Measurements from ENCODE around the gene SIGLEC8.
A peak's percentile ranks its signal among the peaks of the same experiment; 100 is the strongest.
"Not testable (repeated sequence)": the region's sequence is repeated elsewhere in the genome, so short reads cannot be mapped to it uniquely, and the experiment has no call there.

The SIGLEC8 gene

DNA sequence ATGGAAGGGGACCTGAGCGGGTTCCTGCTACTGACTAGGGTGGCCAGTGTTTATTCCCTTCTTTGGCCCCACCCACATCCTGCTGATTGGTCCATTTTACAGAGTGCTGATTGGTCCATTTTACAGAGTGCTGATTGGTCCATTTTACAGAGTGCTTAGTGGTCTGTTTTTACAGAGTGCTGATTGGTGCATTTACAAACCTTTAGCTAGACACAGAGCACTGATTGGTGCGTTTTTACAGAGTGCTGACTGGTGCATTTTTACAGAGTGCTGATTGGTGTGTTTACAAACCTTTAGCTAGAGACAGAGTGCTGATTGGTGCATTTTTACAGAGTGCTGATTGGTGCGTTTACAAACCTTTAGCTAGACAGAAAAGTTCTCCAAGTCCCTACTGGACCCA is 10.7 kb downstream of the SIGLEC8 start:
- DNase-seq (ENCODE audit: low spot score), result not testable (repeated sequence)

DNA sequence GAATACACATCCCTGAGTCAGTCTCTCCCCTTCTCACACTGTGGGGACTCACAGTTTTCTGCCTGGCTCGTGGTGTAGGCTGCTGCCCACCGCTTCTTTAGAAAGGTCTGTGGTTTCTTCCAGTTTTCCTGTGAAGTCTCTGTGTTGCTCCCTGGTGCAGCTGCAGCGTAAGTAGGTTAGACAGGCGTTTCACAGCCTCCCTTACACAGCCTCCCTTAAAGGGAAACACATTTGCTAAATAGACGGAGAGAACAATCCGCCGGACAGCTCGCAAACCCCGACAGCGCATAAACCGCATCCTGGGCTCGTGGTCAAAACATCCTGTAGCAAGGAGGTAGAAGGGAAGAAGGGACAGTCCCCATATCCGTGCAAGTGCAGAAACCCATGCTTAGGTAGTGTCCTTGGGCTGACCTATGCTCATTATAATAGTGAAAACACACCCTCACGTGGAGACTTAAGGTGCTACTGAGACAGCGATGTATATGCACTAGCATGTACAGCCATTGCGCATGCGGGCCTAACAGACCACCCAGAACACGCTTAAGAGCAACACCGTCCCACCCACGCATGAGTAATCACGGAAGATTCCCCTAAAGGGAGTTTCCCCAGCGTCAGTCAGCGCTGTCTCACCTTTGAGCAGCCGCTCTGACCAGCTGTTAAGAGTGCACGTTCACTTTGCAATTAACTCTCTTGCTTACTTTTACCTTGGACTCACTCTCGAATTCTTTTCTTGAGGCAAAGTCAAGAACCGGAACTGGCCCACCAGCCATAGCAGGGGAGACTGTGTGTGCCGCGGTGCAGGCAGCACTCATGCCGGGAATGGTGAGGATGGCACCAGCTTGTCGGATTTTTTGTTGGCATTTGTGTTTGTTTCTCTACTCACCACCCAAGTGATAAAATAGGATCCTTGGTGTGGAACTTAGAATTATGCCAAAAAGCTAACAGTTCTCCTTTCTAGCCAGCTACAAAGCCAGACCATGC is 16.6 kb downstream of the SIGLEC8 start:
- no peak for DNase-seq (ENCODE audit: low spot score)

DNA sequence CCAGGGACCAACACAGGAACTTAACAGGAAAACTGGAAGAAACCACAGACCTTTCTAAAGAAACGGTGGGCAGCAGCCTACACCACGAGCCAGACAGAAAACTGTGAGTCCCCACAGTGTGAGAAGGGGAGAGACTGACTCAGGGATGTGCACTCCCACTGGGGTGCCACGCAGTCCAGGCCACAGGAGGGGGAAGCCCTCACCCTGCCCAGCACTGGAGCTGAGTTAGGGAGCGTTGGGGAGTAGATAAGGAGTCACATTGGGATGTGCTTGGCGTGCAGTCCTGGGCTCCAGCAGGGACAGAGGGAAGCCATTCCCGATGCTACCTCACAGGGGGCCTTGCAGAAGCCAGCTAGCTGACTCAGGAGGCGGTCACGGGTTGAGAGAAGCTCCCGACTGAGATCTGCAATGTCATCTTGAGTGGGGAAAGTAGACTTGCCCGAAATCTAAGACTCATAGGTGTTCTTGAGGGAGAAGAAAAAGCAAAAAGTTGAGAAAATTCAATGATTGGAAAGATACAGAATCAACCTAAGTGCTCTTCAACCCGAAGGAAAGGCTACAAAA is 17.3 kb downstream of the SIGLEC8 start:
- DNase-seq (ENCODE audit: low spot score), result no peak

DNA sequence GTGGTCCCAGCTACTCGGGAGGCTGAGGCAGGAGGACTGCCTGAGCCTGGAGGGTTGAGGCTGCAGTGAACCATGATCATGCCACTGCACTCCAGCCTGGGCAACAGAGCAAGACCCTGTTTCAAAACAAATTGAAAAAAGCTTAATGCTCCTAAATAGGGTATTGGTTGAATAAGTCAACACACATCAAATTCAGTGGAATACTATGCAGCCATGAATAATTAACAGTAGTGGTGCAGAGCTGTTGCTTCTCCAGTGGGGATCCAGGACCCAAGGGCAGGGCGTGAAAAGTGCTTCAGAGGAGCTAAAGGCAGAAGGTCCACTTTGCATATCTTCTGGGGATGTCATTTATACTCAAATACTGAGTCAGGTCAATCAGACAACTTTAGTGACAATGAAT is 18.2 kb downstream of the SIGLEC8 start:
- DNase-seq (ENCODE audit: low spot score), result no peak

DNA sequence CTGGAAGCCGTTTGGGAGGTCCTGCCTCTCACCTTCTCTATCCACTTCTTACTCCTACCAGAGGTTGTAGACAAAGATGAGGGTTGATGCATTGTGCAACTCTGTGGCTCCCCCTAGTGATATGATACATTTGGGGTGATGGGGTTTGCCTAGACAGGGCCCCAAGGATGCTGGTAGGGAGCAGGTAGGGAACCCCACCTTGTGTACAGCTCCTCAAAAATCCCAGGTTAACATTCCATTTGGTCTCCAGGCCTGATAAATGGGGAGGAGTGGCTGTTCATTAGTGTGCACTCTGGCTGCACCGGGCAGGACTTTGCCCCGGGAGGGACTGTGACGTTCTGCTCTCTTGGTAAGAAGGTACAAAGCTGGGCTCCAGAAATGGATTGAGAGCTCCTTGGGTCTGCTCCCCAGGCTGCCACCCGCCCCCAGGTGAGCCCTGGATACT is 19.2 kb downstream of the SIGLEC8 start:
- DNase-seq (ENCODE audit: low spot score), result peak; percentile 56

DNA sequence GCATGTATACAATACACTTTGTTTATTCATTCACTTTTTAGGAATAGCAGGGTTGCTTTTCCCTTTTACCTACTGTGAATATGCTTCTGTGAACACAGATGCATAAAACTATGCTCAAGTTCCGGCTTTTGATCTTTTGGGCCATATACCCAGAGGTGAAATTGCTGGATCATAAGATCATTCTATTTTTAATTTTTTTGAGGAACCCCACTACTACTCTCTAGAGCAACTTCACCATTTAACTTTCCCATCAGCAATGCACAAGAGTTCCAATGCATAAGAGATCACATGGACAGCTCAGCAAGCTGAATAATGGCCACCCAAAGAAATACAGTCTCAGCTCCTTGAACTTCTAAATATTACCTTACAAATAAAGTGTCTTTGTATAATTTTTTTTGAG is 23.8 kb downstream of the SIGLEC8 start:
- DNase-seq (ENCODE audit: low spot score), result no peak

DNA sequence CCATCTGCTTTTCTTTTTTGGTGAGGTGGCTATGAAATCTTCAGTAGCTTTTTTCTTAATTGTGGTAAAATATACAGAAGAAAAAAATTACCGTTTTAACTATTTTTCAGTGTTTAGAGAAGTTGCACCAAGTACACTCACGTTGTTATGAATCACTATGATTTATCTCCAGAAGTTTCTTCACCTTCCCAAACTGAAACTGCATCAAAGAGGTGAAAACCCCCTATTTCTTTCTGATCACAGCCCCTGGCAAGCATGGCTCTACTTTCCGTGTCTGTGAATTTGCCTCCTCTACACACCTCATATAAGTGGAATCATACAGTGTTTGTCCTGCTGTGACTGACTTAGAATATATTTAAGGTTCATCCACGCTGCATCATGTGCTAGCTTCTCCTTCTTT is 25.2 kb downstream of the SIGLEC8 start:
- DNase-seq (ENCODE audit: low spot score), result no peak

DNA sequence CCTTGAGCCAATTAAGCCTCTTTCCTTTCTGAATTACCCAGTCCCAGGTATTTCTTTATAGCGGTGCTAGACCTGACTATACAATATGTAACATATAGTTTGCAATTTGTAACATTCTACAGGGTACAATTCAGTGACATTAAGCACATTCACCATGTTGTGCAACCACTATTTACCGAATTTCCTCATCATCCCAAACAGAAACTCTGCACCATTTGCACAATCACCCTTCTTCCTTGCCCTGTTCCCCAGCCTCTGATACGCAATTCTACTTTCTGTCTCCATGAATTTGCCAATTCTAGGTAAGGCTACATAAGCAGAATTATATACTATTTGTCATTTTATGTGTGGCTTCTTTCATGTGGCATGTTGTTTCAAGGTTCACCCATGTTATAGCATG is 27.1 kb downstream of the SIGLEC8 start:
- DNase-seq (ENCODE audit: low spot score), result no peak

DNA sequence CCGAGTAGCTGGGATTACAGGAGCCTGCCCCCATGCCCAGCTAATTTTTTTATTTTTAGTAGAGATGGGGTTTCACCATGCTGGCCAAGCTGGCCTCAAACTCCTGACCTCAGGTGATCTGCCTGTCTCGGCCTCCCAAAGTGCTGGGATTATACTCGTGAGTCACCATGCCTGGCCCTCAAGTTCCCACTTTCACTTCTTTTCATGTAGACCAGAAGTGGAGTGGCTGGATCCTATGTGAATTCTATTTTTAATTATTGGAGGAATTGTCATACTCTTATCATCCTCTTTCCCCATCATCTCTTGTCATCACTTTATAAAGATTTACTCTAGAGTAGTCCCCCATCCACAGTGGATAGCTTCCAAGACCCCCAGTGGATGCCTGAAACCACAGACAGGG is 28.0 kb downstream of the SIGLEC8 start:
- DNase-seq (ENCODE audit: low spot score), result no peak

DNA sequence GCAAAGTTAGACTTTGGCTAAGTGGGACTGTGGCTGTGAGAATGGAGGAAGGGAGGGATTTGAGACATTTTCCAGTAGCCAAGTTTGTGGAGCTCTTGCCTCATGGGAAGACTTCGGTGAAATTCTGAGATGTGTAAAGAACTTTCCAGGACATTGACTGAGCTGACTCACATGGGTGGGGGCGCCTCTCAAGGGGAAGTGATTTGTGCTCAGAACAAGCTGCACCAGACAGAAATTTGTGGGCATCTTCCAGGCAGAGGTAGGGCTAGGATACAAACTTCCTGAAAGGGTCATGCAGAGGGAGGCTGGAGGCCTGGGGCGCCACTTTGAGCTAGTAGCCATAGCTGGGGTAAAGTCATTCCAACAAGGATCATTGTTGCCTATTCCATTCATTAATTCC is 31.1 kb downstream of the SIGLEC8 start:
- DNase-seq (ENCODE audit: low spot score), result no peak

DNA sequence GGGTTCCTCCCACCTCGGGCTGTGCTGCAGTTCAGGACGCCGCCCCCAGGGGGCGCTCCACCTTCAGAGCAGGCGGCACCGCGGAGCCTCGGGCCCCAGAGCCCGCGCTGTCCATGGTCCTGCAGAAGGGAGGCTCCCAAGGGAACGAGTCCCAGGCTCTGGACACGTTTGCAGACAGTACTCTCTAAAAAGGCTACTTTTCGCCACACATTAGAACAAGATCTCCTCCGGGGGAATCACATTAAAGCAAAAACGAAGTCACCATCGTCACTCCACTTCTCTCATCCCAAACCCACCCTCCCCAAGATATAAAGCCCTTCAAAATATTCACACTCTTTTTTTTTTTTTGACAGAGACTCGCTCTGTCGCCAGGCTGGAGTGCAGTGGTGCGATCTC is 36.2 kb downstream of the SIGLEC8 start:
- DNase-seq (ENCODE audit: low spot score), result peak; percentile 96

DNA sequence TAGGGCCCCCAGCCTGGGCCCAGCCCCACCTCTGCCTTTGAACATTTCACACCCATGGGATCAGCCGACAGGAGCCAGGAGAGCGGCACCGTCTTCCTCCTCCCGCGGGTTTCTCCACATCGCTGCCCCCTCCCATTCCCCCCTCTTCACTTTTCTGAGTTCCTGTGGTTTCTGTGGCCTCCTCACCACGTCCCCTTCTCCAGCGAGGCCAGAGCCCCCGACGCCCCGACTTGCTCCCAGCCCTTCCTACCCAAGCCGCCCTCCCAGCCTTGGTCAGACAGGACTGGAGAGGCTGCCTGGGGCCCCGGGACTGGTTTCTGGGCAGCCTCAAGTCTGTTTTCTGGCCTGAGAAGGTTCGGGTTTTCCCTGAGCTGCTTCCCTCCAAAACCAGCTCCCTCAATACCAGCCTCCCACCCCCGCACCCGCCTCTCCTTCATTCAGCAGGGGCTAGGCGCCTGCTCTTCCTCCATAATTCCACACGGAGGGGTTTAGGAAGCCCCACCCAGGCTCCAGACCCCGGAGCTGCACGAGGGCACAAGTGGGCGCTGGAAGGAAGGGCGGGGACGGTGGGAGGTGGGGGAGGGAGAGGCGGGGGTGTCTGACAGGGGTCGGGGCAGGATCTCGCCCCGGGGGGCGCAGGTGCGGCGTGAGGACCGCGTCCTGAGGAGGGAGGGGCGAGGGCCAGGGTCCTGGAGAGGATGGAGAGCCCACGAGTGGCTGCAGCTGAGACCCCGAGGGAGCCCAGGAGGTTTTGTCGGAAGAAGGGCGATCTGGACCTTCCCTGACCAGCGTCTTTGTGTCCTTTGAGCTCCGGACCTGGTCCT is 36.8 kb downstream of the SIGLEC8 start:
- peak; percentile 34 for DNase-seq (ENCODE audit: low spot score)

DNA sequence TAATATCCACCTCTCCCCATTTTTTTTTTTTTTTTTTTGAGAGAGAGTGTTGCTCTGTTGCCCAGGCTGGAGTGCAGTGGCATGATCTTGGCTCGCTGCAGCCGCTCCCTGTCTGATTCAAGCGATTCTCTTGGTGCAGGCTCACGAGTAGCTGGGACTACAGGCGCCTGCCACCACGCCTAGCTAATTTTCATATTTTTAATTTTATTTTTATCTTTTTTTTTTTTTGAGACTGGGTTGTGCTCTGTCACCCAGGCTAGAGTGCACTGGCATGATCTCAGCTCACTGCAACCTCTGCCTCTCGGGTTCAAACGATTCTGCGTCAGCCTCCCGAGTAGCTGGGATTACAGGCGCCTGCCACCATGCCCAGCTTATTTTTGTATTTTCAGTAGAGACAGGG is 37.7 kb downstream of the SIGLEC8 start:
- DNase-seq (ENCODE audit: low spot score), result not testable (repeated sequence)

DNA sequence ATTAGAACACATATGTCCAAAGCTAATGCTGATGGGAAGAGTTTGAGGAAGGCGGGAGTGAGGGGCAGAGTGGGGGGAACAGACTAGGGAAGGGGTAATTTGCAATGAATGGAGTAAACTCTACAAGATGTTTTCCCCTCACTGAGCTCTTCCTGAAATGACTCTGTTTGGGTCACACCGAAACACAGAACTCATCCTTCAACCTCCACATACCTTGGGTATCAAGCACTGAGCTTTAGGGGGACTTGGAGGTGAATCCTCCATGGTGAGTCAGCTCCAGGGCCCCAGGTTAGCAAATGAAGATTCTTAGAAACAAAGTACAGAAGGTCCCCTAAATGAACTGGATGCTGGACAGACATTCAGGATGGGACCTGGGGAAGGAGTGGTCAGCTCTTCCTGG is 39.5 kb downstream of the SIGLEC8 start:
- DNase-seq (ENCODE audit: low spot score), result no peak

DNA sequence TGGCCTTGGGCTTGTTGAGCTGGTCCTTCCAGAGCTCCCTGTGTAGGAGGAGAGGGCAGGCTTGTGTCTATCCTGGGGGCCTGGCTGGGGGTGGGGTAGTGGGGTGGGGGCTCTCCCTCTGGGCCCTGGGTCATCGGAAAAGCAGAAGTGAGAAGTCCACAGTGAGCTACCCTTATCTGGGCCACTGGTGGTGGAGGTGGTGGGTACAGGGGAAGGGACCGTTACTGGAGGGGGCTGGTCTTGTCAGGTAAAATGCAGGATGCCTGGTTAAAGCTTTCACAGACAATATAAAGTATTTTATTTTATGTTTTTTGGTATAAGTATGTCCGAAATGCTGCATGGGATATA is 40.5 kb downstream of the SIGLEC8 start:
- no peak for DNase-seq (ENCODE audit: low spot score)

DNA sequence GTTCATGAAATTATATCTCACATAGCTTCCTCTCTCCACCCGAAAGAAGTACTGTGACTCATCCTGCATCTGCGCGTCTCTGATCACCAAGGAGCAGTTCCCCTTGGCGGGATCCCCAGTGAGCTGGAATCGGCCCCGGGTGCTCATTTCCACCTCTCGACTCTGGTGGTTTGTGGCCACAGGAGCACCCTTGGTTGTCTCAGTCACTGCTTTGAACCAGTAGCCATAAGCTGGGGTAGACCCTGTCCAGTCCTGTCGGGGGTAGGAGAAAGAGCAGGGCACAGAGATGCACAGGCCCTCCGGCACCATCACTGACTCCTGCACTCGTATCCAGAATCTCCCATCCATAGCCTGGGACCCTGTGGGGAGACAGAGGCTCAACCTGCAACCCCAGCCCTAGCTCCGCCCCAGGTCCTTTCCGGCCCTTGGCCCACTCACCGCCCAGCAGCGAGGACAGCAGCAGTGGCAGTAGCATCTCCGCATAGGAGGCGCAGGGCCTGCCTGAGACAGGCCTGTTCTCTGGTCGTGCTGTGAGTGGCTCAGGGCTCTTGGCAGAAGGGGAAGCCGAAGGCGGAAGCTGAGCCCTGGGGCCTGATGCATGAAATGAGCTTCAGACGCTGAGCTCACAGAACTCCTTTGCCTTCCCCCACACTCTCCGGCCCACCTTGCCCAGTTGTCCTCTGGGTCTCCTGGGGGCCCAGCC is 41.0 kb downstream of the SIGLEC8 start, which contains the start of gene SIGLEC10:
SIGLEC10 (minus strand) TSS at position 536 of the 703 bp plus-strand sequence; CDS start at position 475, 61 bp downstream.
- no peak for DNase-seq (ENCODE audit: low spot score)

DNA sequence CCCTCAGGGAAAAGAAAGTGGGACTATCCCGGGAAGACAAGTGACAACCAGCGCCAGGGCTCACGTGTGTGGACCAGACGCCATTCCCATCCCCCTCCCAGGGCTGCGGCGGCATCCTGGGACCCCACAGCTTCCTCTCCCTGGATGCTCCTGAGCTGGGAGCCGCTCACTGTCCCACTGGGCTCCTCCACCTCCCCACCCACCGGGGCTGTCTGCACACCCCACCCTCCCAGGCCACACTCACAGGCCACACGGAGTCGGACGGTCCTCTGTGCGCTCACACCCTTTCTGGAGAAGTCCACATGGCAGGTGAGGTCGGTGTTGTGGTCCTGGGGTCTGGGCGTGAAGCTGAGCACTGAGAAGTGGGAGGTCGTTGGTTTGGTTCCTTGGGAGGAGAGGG is 41.8 kb downstream of the SIGLEC8 start:
- DNase-seq (ENCODE audit: low spot score), result not testable (repeated sequence)

DNA sequence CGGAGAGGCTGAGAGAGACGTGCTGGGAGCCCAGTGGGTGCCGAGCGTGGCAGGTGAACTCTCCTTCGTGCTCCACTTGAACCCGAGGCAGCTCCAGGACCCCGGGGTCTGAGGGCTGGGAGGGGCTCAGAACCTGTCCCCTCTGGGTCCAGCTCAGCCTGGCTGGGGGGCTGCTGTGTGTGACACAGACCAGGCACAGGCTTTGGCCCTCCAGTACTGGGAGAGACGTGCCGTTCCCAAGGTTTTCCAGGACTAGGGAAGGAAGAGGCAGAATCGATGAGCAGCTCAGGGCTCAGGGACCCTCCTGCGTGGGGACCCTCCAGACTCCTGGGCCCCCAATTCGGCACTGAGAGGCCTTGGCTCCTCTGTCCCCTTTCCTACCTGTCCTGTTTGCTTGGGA is 43.1 kb downstream of the SIGLEC8 start:
- DNase-seq (ENCODE audit: low spot score), result no peak

DNA sequence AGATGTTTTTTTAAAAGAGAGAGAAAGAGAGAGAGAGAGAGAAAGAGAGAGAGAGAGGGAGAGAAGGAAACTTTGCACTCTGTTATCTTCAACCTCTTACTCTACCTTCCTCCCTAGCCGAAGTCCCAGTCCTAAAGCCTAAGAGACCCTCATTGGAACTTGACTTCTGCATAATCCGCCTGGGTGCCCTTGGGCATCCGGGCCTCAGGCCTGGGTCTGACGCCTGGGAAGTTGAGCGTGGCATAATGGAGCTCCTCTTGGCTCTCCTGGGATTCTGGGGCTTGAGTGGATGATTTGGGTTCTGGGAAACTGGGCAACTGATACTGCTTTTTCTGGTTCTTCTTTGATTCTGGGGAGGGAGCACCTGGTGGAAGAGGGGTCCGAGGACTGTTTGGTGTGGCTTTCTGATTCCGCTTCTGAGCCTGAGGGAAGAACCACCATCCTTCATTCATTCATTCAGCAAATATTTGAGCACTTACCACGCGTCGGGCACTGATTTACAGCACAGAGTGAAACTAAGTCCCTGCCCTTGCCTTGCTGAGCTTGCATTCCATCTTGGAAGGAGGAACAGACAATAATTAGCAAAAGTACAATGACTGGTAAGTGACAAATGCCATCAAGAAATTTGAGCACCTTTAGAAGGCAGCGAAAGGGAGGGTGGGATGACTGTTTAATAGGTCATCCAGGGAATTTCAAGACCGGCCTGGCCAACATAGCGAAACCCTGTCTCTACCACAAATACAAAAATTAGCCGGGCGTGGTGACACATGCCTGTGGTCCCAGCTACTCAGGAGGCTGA is 47.1 kb downstream of the SIGLEC8 start:
- no peak for DNase-seq (ENCODE audit: low spot score)

DNA sequence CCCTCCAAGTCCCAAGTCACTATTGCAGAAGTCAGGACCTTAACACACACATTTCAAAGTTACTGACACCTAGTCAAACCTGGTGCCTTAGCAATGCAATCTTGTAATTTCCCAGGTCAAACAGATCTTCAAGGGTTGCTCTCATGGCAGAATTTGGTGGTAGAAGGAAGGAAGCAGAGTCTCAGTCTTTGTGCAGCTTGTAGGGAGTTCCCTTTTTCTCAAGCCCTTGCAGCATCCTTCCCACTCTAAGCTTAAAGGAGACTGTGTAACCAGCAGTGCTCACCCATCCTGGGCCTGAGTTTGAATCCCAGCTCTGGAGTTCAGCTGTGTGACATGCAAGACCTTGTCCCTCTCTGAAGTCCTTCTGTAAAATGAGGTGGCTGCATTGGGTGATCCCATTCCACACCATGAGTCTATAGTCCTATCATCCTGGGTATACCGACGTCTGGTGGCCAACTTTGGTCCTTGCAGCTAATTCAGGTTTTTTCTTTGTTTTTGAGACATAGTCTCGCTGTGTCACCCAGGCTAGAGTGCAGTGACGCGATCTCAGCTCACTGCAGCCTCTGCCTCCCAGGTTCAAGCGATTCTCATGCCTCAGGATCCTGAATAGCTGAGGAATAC is 50.6 kb downstream of the SIGLEC8 start:
- peak; percentile 51 for DNase-seq (ENCODE audit: low spot score)

DNA sequence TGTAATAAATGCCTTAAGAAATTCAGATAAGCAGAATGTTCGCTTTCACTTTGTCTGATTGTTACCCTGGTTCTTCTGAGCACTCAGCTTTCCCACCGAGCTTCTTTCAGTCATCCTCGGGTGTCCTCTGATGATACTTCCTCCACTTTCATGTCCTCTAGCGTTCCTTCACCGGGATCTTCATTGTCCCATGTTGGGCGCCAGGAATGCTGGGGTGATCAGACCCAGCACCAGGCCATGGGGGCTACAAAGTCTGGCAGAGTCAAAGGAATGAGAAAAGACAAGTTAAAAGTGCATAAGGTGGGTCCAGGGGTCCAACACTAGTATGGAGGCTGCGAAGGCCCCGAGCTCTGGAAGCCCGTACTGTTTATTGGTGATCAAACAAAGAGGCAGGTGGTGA is 56.1 kb downstream of the SIGLEC8 start:
- no peak for DNase-seq (ENCODE audit: low spot score)
